ENCODE results near the gene GAL.
A peak's percentile ranks its signal among the peaks of the same experiment; 100 is the strongest.

The GAL gene

DNA sequence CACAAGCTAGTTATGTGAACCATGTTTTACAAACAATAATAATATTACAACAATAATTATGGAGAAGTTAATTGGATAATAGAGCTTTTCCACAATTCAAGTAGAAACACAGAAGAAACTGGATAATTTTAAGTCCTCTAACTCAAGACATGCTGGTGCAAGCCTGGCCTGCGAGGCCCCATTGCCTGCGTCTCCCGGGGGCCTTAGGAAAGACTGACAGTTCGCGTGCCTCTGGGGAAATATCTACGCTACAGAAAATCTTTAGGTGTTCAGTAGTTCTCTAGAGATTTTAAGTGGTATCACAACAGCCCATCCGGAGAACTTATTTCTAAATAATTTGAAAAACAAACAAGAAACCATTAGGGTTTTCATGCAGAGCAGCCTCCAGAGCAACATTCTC is 23.2 kb downstream of the GAL start:
- no peak for DNase-seq

DNA sequence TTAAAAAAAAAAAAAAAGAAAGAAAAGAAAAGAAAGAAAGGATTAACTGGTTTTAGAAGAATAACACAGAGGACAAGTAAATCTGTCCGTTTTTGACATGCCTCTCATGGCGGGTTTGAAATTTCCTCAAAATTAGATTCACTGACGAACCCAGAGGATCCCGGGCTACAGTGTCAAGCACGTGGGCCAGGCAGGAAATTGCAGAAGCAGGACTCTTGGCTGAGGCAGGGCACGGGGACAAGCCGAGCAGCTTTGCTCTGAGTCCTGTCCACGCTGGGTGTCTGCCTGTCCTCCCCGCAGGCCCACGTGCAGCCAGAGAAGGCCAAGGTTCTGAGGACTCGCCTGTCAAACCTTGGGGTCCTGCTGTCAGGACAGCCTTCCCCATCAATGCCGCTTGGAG is 24.7 kb downstream of the GAL start:
- no peak for DNase-seq

DNA sequence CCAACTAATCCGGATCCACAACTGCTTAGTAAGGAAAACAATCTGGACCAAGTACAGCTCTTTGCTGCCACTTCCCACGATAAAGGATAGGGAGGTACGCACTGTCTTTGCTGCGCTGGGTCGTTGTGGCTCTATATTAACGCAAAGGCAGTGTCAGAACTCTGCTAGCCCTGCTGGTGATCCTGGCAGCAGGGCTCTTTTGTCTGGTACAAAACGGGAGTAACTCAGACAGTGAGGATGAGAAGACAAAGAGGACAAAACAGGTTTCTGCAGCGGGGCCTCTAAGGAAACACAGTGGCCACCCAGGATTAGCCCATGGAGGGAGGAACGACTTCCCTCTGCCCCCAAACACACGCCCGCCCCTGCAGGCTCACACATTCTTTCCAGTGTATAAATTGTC is 26.1 kb downstream of the GAL start:
- no peak for DNase-seq

DNA sequence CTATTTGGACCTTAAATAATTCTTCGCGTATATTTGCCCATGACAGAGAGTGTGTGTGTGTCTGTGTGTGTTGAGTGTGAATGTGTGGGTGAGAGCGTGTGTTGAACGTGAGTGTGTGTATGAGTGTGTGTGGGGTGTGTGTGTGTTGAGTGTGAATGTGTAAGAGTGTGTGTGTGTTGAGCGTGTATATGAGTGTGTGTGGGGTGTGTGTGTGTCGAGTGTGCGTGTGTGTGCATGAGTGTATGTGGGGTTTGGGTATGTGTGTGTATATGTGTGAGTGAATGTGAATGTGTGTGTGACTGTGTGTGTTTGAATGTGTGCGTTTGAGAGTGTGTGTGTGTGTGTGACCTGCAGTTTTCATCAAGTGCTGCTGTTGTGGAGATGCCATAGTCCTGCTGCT is 26.8 kb downstream of the GAL start:
- no peak for DNase-seq

DNA sequence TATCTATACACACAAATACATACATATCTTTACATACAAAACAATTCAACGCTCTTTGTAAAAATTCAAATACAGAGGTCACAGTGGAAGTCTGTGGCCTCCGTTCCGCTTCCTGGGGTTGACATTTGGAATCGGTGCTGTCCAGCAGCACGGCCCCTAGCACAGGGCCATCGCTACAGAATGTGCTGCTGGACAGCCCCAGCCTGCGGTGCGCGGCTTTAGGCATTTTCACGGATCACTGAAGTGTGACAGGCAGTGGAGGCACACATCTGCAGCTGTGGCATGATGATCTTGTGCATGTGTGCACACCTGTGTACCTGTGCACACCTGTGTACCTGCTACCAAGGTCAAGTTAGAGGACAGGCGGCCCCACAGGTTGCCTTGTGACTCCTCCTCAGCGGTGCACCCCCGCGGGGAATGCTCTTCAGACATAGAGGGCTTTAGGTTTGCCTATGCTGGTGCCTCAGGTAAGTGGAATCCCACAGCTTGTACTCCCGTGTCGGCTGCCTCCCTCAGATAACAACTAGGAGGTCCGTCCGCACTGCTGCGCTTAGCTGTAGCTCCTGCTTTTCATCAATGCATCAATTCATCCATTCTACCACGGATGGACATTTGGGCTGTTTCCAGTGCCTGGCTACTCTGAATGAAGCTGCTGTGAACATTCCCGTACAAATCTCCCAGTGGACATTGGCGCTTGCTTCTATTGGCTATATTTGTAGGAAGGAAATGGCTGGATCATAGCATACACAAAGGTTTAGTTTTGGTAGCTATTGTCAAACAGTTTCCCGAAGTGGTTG is 29.9 kb downstream of the GAL start:
- DNase-seq, result peak in 7 of 51 donors; percentile 6 to 30 (median 16)

DNA sequence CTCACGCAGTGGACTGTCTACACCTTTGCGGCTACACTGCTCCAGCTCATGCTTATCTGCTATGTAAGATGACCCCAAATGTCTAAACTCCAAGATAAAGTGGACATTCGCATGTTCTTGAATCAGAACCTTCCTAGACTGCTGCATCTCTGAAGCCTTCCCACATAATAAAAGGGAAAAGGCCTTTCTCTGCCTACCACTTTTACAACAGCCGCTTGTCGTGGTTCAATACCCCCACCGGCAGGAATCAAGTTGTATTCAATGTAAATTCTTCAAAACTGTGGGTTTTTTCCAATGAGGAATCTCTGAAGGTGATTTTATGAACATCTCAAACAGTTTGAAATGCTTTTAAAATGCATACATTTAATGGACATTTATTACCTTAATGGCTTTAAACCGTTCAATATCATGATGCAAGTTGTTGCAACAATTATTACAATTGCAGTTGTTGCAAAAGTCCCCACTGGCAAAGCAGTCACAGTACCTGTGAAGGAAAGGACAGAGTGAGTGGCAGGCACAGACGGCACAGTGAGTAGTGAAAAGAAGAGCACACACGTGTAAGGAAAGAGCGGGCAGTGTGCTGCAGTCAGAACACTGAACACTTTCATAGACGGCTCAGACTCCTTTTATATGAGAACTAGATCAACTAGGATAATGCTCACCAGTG is 31.2 kb downstream of the GAL start:
- DNase-seq, result no peak

DNA sequence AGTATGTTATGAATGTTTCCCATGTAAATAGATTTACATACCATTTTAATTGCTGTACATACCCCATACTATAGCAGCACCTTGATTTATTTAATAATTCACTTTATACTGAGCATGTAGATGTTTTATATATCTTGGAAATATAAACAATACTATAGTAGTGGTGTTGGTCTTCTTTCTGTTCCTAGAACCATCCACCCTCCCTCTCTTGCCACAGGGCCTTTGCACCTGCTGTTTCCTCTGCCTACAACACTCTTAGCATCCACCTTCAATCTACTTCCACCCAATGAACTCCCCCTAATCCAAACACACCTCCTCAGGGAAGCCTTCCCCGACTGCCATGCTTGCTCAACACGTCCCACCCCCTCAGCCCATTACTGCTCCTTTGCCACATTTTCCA is 36.7 kb downstream of the GAL start:
- DNase-seq, result no peak

DNA sequence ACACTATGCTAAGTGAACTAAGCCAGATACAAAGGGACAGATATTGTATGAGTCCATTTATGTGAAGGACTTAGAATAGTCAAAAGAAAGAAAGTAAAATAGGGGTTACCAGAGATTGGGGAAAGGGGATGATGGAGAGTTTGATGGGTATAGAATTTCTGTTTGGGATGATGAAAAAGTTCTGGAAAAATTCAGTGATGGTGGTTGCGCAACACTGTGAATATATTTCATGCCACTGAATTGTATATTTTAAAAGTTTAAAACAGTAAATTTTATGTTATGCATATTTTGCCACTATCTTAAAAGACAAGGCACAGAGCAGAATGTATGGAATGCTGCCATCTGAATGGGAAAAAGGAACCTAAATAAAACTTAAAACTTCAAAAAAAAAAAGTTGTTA is 37.8 kb downstream of the GAL start:
- no peak for DNase-seq

DNA sequence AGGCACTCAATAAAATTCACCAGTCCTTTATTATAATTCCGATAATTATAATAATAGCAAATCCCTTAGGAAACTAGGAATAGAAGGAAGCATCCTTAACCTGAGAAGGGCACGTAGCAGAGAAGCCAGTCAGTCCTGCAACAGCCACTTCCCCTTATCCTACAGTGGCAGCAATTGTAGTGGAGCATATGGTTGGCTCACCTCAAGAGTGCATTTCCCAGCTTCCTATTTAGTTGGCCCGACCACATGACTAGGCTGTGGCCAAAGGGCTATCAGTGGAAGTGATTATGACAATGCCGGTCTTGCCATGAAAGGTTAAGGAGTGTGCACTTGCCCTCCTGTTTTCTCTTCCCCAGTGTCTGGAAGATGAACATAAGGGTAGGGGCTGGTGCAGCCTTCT is 39.9 kb downstream of the GAL start:
- no peak for DNase-seq

DNA sequence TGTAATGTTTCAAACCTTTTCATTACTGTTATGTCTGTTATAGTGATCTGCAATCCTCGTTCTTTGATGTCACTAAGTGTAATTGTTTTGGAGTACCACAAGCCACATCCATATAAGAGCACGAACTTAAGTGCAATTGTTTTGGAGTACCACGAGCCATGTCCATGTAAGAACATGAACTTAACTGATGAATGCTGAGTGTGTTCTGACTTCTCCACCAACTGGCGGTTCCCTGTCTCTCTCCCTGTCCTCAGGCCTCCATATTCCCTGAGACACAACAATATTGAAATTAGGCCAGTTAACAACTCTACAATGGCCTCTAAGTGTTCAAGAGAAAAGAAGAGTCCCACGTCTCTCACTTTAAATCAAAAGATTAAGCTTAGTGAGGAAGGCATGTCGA is 43.4 kb downstream of the GAL start:
- DNase-seq, result no peak

DNA sequence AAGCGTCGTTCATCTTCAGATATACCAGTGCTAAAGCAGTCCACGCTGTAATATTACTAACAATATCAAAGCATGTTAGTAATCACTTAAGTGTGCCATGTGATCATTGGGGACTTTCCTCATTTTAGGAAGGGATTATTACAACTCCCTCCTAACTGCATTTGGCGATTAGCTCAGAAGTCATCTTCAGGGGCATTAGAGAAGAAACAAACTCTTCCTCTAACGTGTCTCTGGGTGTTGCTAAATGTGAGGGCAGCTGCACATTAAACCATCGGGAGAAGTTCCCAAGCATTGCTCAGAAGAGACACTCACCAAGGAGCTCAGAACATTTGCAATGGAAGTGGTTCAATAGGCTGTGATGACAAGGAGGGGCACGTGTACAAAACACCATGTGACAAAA is 49.8 kb downstream of the GAL start:
- DNase-seq, result no peak

DNA sequence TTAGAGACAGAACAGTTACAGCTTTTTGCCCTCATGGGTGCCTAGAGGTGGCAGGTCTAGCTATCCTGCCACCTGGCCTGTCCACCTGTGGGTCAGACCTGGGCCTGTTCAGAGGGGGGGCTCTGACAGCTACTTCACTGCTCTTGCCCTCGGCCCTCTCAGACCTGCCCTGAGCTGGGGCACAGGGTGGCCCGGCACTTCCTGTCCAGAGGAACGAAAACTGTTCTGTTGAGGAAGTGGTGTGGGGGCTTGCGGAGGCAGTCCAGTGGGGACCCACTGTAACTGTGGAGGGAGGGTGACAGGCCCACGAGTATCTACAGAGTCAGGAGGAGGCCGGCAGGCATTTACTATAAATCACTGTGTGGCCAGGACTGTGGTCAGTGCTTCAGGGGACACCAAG is 50.8 kb downstream of the GAL start:
- DNase-seq, result no peak

DNA sequence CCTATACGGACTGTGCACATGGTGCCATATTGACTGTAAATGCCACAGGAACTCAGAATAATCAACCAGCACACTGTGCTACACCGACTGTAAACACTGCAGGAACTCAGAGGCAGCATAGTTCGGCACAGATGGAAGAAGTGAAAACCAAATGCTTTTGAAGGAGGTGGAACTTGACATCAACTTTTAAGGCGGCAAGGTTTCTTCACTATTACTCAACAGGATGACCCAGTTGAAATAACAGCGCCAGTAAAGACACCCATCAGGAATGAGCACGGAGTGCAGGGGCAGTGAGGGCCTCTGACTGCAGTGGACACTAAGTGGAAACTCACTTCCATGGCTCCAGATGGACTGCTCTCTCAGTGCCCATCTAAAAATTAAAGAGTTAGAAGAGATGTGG is 51.3 kb downstream of the GAL start:
- DNase-seq, result no peak

All from hypothalamus (tissue), 51 donors.